Endothelial cell of umbilical vein (primary cell): ENCODE data around the gene SLC25A45.

Experiments
- CTCF ChIP-seq, 2 donors: IDR thresholded peaks; 1 replicate in 1 of 2; 2 replicates in 1 of 2; pipeline ENCODE4 v1.5.1; 2011; ENCODE audit warnings: low read length in 2 of 2, mild to moderate bottlenecking in 2 of 2, moderate library complexity in 2 of 2, control low read depth in 1 of 2, inconsistent platforms in 1 of 2, low read depth in 1 of 2; ENCODE audit not compliant: insufficient read depth in 1 of 2; ENCODE audit errors: extremely low read depth in 1 of 2
- EZH2 ChIP-seq: IDR thresholded peaks from 2 replicates; pipeline ENCODE4 v1.6.1; 2012; ENCODE audit warnings: borderline replicate concordance, low read depth, mild to moderate bottlenecking, moderate library complexity, low read length, inconsistent platforms; ENCODE audit not compliant: severe bottlenecking
- JUN ChIP-seq: IDR thresholded peaks from 2 replicates; pipeline ENCODE4 v1.6.1; 2011; ENCODE audit warnings: borderline replicate concordance, low read depth; ENCODE audit not compliant: insufficient read length, insufficient read depth
- MAX ChIP-seq: IDR thresholded peaks from 2 replicates; pipeline ENCODE4 v1.6.1; 2011; ENCODE audit not compliant: insufficient read depth, insufficient read length
- MYC ChIP-seq: IDR thresholded peaks from one replicate; pipeline ENCODE4 v1.6.1; 2011; ENCODE audit warnings: mild to moderate bottlenecking, low read depth, low read length
- POLR2A ChIP-seq: IDR thresholded peaks from 2 replicates; pipeline ENCODE4 v1.6.1; 2012; ENCODE audit warnings: low read depth, mild to moderate bottlenecking, control low read depth, low read length
- POLR2AphosphoS5 ChIP-seq: IDR thresholded peaks from 2 replicates; pipeline ENCODE4 v1.6.1; 2012; ENCODE audit warnings: low read depth, mild to moderate bottlenecking, control low read depth, low read length, moderate library complexity; ENCODE audit not compliant: insufficient read depth

GRCh38 chr11:65410936-65411680 lies 28.7 kb upstream of the SLC25A45 start:
- no peak for TF ChIP-seq POLR2A
- TF ChIP-seq JUN = no peak
- no peak for TF ChIP-seq CTCF (IDR thresholded peaks at IDR 0.05; ENCODE audit: extremely low read depth in 1 of 2, insufficient read depth in 1 of 2, low read depth in 1 of 2, low read length in 2 of 2)
- no peak for TF ChIP-seq POLR2AphosphoS5
- TF ChIP-seq EZH2 = no peak
- no peak for TF ChIP-seq MAX
- no peak for TF ChIP-seq MYC
